Measurements from ENCODE around the gene SMAD3.

- no peak for TF ChIP-seq ZBTB33 (IDR thresholded peaks at IDR 0.05; ENCODE audit: extremely low read depth, insufficient replicate concordance, low read length)
- TF ChIP-seq CTCF (IDR thresholded peaks at IDR 0.05 in 2 of 3, conservative IDR thresholded peaks at IDR 0.05 in 1 of 3; ENCODE audit: borderline replicate concordance in 1 of 3, insufficient read depth in 1 of 3, low read depth in 2 of 3, low read length in 2 of 3), result no peak
- TF ChIP-seq CEBPB (IDR thresholded peaks at IDR 0.05; ENCODE audit: low read depth), result no peak
These were observed 122.0 kb downstream of the SMAD3 start for GRCh38 chr15:67187351-67187854.
